Activated CD8-positive, alpha-beta T cell treated with anti-CD3 and anti-CD28 coated beads for 36 hours (primary cell): ENCODE measurements around the gene ATR. TPM values are rescaled to one million over a fixed set of nuclear protein-coding genes. Genes with fewer than 3 reads are reported as not detected.
"Not testable (repeated sequence)": the region's sequence is repeated elsewhere in the genome, so short reads cannot be mapped to it uniquely, and the experiment has no call there.

ENCODE experiments used
- ATAC-seq: fragments of 200-7000 bp; cut with Tn5 transposase; one replicate; pipeline ENCODE4 v1.10.0; 2021; ENCODE audit warnings: mild to moderate bottlenecking, moderate library complexity
- CTCF ChIA-PET: fragments of 350-600 bp; sonication (Branson Sonifier 250); formaldehyde crosslinking; loops from one replicate; lab custom pipeline; 2021; ENCODE audit warnings: antibody characterized with exemption; lab: Charles Lee
- POLR2A ChIA-PET: fragments of 350-600 bp; sonication (Branson Sonifier 250); formaldehyde crosslinking; loops from one replicate; lab custom pipeline; 2021; ENCODE audit warnings: antibody characterized with exemption; lab: Charles Lee
- DNase-seq: peaks from one replicate; pipeline ENCODE4 v3.0.0-alpha.2; 2020
- H3K27ac Mint-ChIP-seq: one replicate; pipeline ENCODE4 v1.8.0; 2021; ENCODE audit warnings: mild to moderate bottlenecking, mixed read lengths
- H3K27me3 Mint-ChIP-seq: one replicate; pipeline ENCODE4 v1.8.0; 2021; ENCODE audit warnings: mixed read lengths
- H3K36me3 Mint-ChIP-seq: one replicate; pipeline ENCODE4 v1.8.0; 2021; ENCODE audit warnings: low read depth, mixed read lengths
- H3K4me1 Mint-ChIP-seq: one replicate; pipeline ENCODE4 v1.8.0; 2021; ENCODE audit warnings: low read depth, mixed read lengths
- H3K4me3 Mint-ChIP-seq: one replicate; pipeline ENCODE4 v1.8.0; 2021; ENCODE audit warnings: mild to moderate bottlenecking, moderate library complexity, mixed read lengths
- H3K9me3 Mint-ChIP-seq: one replicate; pipeline ENCODE4 v1.8.0; 2021; ENCODE audit warnings: mixed read lengths
- intact Hi-C: fragments of 100-400 bp; cut with micrococcal nuclease; formaldehyde crosslinking; loops from one replicate; pipeline ENCODE4 v1.10.0; 2022
- total RNA-seq, 2 experiments: library from RNA; stranded (reverse); gene quantifications; one replicate each; pipeline ENCODE4 v1.2.3, GENCODE V29; 2021
- TF ChIP-seq, protein P1 (sequence below): fragments of 200-600 bp; IDR thresholded peaks from one replicate; pipeline ENCODE4 v1.8.0; 2022; ENCODE audit warnings: antibody characterized with exemption, mild to moderate bottlenecking

ATR gene
- total RNA-seq, 2 experiments from 2014 or later = 34.2 to 39.0 TPM

DNA sequence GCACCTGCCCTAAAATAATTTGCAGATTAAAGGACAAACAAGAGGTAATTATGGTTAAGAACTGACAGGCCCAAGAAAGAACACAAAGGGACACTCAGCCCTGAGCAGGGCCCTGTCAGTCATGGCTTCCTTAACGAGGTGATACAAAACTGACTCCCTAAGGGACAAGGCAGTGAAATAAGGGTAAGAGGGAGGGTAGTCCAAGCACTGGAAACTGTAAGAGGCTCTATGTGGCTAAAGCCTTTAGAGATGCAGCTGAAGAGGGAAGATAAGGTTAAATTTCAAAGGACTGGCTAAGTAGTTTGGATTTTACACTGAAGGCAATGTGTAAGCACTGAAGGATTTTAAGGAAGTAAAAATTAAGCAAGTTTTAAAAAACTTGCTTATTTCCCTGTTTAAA, 3.9 kb downstream of the ATR start:
- POLR2A ChIA-PET = no interaction called here
- no peaks in the 10 kb centered on the region for H3K9me3 Mint-ChIP-seq
- H3K4me3 Mint-ChIP-seq = no peak overlapping the region
- H3K4me1 Mint-ChIP-seq = peaks cover 44% of the 10 kb centered on the region
- no peaks in the 10 kb centered on the region for H3K27me3 Mint-ChIP-seq
- TF ChIP-seq, protein P1, sequence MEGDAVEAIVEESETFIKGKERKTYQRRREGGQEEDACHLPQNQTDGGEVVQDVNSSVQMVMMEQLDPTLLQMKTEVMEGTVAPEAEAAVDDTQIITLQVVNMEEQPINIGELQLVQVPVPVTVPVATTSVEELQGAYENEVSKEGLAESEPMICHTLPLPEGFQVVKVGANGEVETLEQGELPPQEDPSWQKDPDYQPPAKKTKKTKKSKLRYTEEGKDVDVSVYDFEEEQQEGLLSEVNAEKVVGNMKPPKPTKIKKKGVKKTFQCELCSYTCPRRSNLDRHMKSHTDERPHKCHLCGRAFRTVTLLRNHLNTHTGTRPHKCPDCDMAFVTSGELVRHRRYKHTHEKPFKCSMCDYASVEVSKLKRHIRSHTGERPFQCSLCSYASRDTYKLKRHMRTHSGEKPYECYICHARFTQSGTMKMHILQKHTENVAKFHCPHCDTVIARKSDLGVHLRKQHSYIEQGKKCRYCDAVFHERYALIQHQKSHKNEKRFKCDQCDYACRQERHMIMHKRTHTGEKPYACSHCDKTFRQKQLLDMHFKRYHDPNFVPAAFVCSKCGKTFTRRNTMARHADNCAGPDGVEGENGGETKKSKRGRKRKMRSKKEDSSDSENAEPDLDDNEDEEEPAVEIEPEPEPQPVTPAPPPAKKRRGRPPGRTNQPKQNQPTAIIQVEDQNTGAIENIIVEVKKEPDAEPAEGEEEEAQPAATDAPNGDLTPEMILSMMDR = no peak
- CTCF ChIA-PET = no interaction called here
- peaks cover 29% of the 10 kb centered on the region for H3K36me3 Mint-ChIP-seq
- peak overlapping the region; percentile 56 for H3K27ac Mint-ChIP-seq
- intact Hi-C loops = loop anchor here (5.0 to 10.0 kb wide), 2 partner anchors 150 to 428 kb away; partner anchors contain the start of genes TRPC1 and U2SURP
- ATAC-seq (no peak), DNase-seq (no peak)

DNA sequence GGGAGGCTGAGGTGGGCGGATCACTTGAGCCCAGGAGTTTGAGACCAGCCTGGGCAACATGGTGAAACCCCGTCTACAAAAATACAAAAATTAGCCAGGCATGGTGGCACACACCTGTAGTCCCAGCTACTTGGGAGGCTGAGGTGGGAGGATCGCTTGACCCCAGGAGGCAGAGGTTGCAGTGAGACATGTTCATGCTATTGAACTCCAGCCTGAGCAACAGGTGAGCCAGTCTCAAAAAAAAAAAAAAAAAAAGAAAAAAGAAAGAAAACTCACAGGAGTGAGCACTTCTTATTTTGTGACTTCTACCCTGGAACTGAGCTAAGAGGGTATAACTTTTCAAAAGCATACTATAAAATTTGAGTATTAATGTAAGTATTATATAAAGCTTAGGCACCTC, 4.3 kb downstream of the ATR start:
- intact Hi-C loops = loop anchor here (10.0 kb wide), 1 partner anchor 151 kb away; the partner anchor contains the start of gene TRPC1
- not testable (repeated sequence) for H3K9me3 Mint-ChIP-seq, H3K27me3 Mint-ChIP-seq

DNA sequence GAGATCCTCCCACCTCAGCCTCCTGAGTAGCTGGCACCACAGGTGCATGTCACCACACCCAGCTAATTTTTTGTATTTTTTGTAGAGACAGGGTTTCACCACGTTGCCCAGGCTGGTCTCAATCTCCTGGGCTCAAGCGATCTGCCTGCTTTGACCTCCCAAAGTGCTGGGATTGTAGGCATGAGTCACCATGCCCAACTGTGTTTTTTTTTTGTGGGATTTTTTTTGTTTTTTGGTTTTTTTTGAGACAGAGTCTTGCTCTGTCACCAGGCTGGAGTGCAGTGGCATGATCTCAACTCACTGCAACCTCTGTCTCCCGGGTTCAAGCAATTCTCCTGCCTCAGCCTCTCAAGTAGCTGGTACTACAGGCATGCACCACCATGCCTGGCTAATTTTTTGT, 9.1 kb downstream of the ATR start:
- POLR2A ChIA-PET = interaction anchor here (1.0 to 3.0 kb wide), 3 partner anchors 9 to 27 kb away, joined by 3 to 10 read pairs (median 3); partner anchors contain the start of gene ATR
- H3K9me3 Mint-ChIP-seq, ATAC-seq, DNase-seq, H3K27me3 Mint-ChIP-seq, intact Hi-C loops, H3K4me3 Mint-ChIP-seq, H3K27ac Mint-ChIP-seq: not testable (repeated sequence)
- Mint-ChIP-seq H3K36me3 (peaks cover 23% of the 10 kb centered on the region), H3K4me1 (peaks cover 14% of the 10 kb centered on the region)
- CTCF ChIA-PET = interaction anchor here (0.9 kb wide), 1 partner anchor 137 kb away, joined by 3 read pairs; no protein-coding TSS in a partner anchor

More for the DNA sequence above, 4.3 kb downstream of the ATR start:
- ATAC-seq, DNase-seq, POLR2A ChIA-PET, H3K4me3 Mint-ChIP-seq, H3K27ac Mint-ChIP-seq, CTCF ChIA-PET: not testable (repeated sequence)
- Mint-ChIP-seq H3K36me3 (peaks cover 29% of the 10 kb centered on the region), H3K4me1 (peaks cover 41% of the 10 kb centered on the region)

DNA sequence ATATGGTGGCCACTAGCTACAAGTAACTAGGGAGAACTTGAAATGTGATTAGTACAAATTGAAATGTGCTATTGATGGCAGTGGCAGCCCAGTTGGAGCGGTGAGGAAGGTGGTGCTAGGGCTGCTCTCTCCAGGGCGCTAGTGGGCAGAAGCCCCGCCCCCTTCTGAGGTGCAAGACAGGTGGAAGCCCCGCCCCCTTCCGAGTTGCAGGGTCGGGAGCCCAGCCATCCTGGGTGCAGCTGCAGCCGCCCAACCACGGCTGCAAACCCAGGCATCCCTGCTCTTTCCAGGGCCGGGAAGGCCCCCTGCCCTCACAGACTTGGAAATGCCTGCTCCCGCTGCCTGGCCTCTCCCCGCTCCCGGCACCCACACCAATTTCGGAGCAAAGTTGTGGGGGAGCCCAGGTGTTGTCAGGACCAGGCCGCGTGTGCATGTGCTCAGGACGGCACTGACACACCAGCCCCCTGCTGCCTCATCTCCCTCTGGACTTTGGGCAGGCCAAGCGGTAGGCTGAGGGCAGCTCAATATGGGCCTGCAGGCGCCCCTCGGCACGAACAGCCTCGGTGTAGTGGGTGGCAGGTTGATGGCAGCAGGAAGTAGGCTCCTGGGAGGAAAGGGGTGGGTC, 10.0 kb downstream of the ATR start:
- POLR2A ChIA-PET = interaction anchor here (1.0 to 3.0 kb wide), 3 partner anchors 9 to 26 kb away, joined by 3 to 10 read pairs (median 3); partner anchors contain the start of gene ATR
- CTCF ChIA-PET = no interaction called here
- TF ChIP-seq, protein P1 = no peak
- Mint-ChIP-seq H3K27ac (no peak overlapping the region), H3K9me3 (no peaks in the 10 kb centered on the region), H3K4me3 (no peak overlapping the region), H3K27me3 (no peaks in the 10 kb centered on the region), H3K4me1 (peaks cover 14% of the 10 kb centered on the region), H3K36me3 (peaks cover 26% of the 10 kb centered on the region)
- ATAC-seq = no peak
- intact Hi-C loops = no loop called here
- DNase-seq = no peak

DNA sequence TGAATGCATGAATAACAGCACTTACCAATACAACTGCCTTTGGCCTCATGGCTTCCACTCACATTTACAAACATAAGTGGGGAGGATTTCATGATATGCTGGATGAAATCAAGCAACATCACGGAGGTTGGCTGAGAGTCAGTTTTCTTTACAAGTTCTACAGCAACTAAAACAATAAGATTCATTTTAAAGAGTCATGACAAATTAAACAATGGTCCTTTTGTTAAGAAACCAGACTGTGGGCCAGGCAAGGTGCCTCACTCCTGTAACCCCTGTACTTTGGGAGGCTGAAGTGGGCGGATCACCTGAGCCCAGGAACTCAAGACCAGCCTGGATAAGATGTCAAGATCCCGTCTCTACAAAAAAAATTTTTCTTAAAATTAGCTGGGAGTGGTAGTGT, 12.4 kb downstream of the ATR start:
- Mint-ChIP-seq H3K4me3 (no peak overlapping the region), H3K4me1 (peaks cover 12% of the 10 kb centered on the region), H3K27me3 (no peaks in the 10 kb centered on the region), H3K9me3 (no peaks in the 10 kb centered on the region), H3K27ac (no peak overlapping the region), H3K36me3 (peaks cover 32% of the 10 kb centered on the region)
- TF ChIP-seq, protein P1 = no peak
- DNase-seq (no peak), ATAC-seq (no peak)
- intact Hi-C loops = no loop called here
- ChIA-PET POLR2A (no interaction called here), CTCF (interaction anchor here (0.8 kb wide), 1 partner anchor 11 kb away, joined by 3 read pairs; no protein-coding TSS in a partner anchor)

DNA sequence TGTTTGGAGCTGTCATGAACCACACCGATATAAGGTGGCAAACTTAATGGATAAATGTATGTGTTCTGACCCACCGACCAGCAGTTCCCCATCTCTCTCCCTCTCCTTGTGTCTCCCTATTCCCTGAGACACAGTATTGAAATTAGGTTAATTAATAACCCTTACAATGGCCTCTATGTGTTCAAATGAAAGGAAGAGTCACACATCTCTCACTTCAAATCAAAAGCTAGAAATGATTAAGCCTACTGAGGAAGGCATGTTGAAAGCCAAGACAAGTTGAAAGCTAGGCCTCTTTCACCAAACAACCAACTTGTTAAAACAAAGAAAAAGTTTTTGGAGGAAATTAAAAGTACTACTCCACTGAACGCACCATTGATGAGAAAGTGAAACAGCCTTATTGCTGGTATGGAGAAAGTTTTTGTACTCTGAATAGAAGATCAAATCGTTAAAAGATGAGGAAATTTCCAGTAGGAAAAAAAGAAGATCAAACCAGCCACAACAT, 15.0 kb downstream of the ATR start:
- TF ChIP-seq, protein P1 = no peak
- H3K9me3 Mint-ChIP-seq = no peaks in the 10 kb centered on the region
- ChIA-PET POLR2A (interaction anchor here (0.6 to 1.5 kb wide), 2 partner anchors 9 to 15 kb away, joined by 3 to 4 read pairs; partner anchors contain the start of gene ATR), CTCF (no interaction called here)
- H3K27me3 Mint-ChIP-seq = no peaks in the 10 kb centered on the region
- intact Hi-C loops = no loop called here
- peaks cover 11% of the 10 kb centered on the region for H3K4me1 Mint-ChIP-seq
- H3K36me3 Mint-ChIP-seq = peaks cover 34% of the 10 kb centered on the region
- ATAC-seq (no peak), DNase-seq (no peak)
- no peak overlapping the region for H3K4me3 Mint-ChIP-seq
- H3K27ac Mint-ChIP-seq = peak overlapping the region; percentile 58
